GM12872 (cell line): ENCODE results near the gene SCFD2.

Source experiments
- CTCF ChIP-seq: IDR thresholded peaks from 3 replicates; pipeline ENCODE4 v1.5.1; 2011; ENCODE audit warnings: low read depth, mild to moderate bottlenecking, low read length, moderate library complexity; ENCODE audit not compliant: insufficient read depth

Gene SCFD2

GRCh38 chr4:52836120-52836519 is 529.7 kb downstream of the SCFD2 start:
- TF ChIP-seq CTCF: no peak

GRCh38 chr4:52833941-52834525 is 531.8 kb downstream of the SCFD2 start:
- TF ChIP-seq CTCF: no peak

- no peak for TF ChIP-seq CTCF
Observed at GRCh38 chr4:52825460-52826090, 540.3 kb downstream of the SCFD2 start.

- no peak for TF ChIP-seq CTCF
Observed at GRCh38 chr4:52824603-52825459, 541.0 kb downstream of the SCFD2 start.

- no peak for TF ChIP-seq CTCF
Observed at GRCh38 chr4:52824270-52824602, 541.6 kb downstream of the SCFD2 start.

GRCh38 chr4:52823702-52824092 is 542.2 kb downstream of the SCFD2 start:
- TF ChIP-seq CTCF: no peak
